ENCODE data around the gene SLC7A14. TPM values are rescaled to one million over a fixed set of nuclear protein-coding genes. Genes with fewer than 3 reads are reported as not detected.

Gene SLC7A14
- polyA plus RNA-seq, 1 experiment = 0.60 TPM

- no peak for DNase-seq (ENCODE audit: low read depth)
- no peak overlapping the region for H3K4me3 ChIP-seq (ENCODE audit: low read depth, low read length)
- ChIA-PET POLR2A (no interaction called here), CTCF (interaction anchor here (1.2 to 1.3 kb wide), 2 partner anchors 23 to 332 kb away, joined by 3 read pairs; no protein-coding TSS in a partner anchor)
- H3K27me3 ChIP-seq (ENCODE audit: control insufficient read depth, insufficient read depth, low read length) = no peaks in the 10 kb centered on the region
- H3K36me3 ChIP-seq (ENCODE audit: control insufficient read depth, insufficient read depth, low read length) = no peaks in the 10 kb centered on the region; the same call in 1 of the 2 replicates
- TF ChIP-seq, protein P1, sequence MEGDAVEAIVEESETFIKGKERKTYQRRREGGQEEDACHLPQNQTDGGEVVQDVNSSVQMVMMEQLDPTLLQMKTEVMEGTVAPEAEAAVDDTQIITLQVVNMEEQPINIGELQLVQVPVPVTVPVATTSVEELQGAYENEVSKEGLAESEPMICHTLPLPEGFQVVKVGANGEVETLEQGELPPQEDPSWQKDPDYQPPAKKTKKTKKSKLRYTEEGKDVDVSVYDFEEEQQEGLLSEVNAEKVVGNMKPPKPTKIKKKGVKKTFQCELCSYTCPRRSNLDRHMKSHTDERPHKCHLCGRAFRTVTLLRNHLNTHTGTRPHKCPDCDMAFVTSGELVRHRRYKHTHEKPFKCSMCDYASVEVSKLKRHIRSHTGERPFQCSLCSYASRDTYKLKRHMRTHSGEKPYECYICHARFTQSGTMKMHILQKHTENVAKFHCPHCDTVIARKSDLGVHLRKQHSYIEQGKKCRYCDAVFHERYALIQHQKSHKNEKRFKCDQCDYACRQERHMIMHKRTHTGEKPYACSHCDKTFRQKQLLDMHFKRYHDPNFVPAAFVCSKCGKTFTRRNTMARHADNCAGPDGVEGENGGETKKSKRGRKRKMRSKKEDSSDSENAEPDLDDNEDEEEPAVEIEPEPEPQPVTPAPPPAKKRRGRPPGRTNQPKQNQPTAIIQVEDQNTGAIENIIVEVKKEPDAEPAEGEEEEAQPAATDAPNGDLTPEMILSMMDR (IDR thresholded peaks at IDR 0.05; ENCODE audit: insufficient read depth, low read depth, low read length) = no peak
These were observed 108.5 kb downstream of the SLC7A14 start for GRCh38 chr3:170477395-170477794.

GRCh38 chr3:170476291-170476690, 109.6 kb downstream of the SLC7A14 start:
- Histone ChIP-seq H3K4me3 (ENCODE audit: low read depth, low read length) (no peak overlapping the region), H3K36me3 (ENCODE audit: control insufficient read depth, insufficient read depth, low read length) (no peaks in the 10 kb centered on the region), H3K27me3 (ENCODE audit: control insufficient read depth, insufficient read depth, low read length) (no peaks in the 10 kb centered on the region)
- TF ChIP-seq, protein P1 (IDR thresholded peaks at IDR 0.05; ENCODE audit: insufficient read depth, low read depth, low read length) = no peak
- CTCF ChIA-PET = interaction anchor here (1.0 to 1.3 kb wide), 3 partner anchors 11 to 333 kb away, joined by 3 to 4 read pairs (median 4); no protein-coding TSS in a partner anchor
- DNase-seq (ENCODE audit: low read depth) = no peak
- POLR2A ChIA-PET = no interaction called here

- DNase-seq (ENCODE audit: low read depth) = no peak
- ChIA-PET POLR2A (interaction anchor here (0.8 kb wide), 1 partner anchor 328 kb away, joined by 5 read pairs; no protein-coding TSS in a partner anchor), CTCF (interaction anchor here (1.3 to 1.8 kb wide), 2 partner anchors 12 to 13 kb away, joined by 4 read pairs; no protein-coding TSS in a partner anchor)
- no peaks in the 10 kb centered on the region for H3K36me3 ChIP-seq (ENCODE audit: control insufficient read depth, insufficient read depth, low read length)
- no peaks in the 10 kb centered on the region for H3K27me3 ChIP-seq (ENCODE audit: control insufficient read depth, insufficient read depth, low read length)
- TF ChIP-seq, protein P1 (IDR thresholded peaks at IDR 0.05; ENCODE audit: insufficient read depth, low read depth, low read length) = no peak
- H3K4me3 ChIP-seq (ENCODE audit: low read depth, low read length) = no peak overlapping the region
These were observed 110.7 kb downstream of the SLC7A14 start for GRCh38 chr3:170475092-170475685.

GRCh38 chr3:170473358-170473757, 112.5 kb downstream of the SLC7A14 start:
- TF ChIP-seq, protein P1 (IDR thresholded peaks at IDR 0.05; ENCODE audit: insufficient read depth, low read depth, low read length) = no peak
- ChIA-PET POLR2A (no interaction called here), CTCF (interaction anchor here (1.4 kb wide), 1 partner anchor 339 kb away, joined by 3 read pairs; no protein-coding TSS in a partner anchor)

DNA sequence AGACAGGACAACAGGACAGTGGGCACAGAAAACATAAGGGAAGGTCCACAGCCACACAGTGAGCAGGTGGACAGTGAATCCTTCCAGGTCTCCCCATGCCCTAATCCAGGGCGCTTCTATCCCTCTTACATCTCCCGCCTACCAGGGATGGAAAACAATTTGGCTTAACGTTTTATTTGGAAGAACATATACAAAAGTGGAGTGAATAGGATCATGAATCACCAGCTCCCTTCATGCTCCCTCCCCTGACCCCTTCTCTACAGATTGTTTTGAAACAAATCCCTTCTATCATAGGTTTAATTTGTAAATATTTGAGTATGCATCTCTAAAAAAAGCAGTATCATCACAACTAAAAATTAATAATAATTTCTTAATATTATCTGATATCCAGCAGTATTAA, 114.7 kb downstream of the SLC7A14 start:
- TF ChIP-seq, protein P1 (IDR thresholded peaks at IDR 0.05; ENCODE audit: insufficient read depth, low read depth, low read length) = no peak
- ChIA-PET CTCF (no interaction called here), POLR2A (interaction anchor here (0.5 kb wide), 1 partner anchor 370 kb away, joined by 4 read pairs; no protein-coding TSS in a partner anchor)
- DNase-seq (ENCODE audit: low read depth) = no peak
- no peaks in the 10 kb centered on the region for H3K36me3 ChIP-seq (ENCODE audit: control insufficient read depth, insufficient read depth, low read length)
- no peaks in the 10 kb centered on the region for H3K27me3 ChIP-seq (ENCODE audit: control insufficient read depth, insufficient read depth, low read length)
- no peak overlapping the region for H3K4me3 ChIP-seq (ENCODE audit: low read depth, low read length)

More at GRCh38 chr3:170473358-170473757, 112.5 kb downstream of the SLC7A14 start:
- Histone ChIP-seq H3K4me3 (ENCODE audit: low read depth, low read length) (no peak overlapping the region), H3K27me3 (ENCODE audit: control insufficient read depth, insufficient read depth, low read length) (no peaks in the 10 kb centered on the region), H3K36me3 (ENCODE audit: control insufficient read depth, insufficient read depth, low read length) (no peaks in the 10 kb centered on the region)
- DNase-seq (ENCODE audit: low read depth) = no peak
